AG04450 (cell line): ENCODE measurements around the gene TRIO. TPM values are rescaled to one million over a fixed set of nuclear protein-coding genes. Genes with fewer than 3 reads are reported as not detected.
A peak's percentile ranks its signal among the peaks of the same experiment; 100 is the strongest.

Experiments
- CTCF ChIA-PET: fragments of 300-600, 350-600 bp; formaldehyde crosslinking; extraction: SDS; loops from one replicate; lab custom pipeline; 2022; ENCODE audit warnings: antibody characterized with exemption, inconsistent platforms; lab: Charles Lee
- POLR2A ChIA-PET: fragments of 350-600 bp; formaldehyde crosslinking; extraction: SDS; loops from one replicate; lab custom pipeline; 2021; ENCODE audit warnings: antibody characterized with exemption, inconsistent platforms; lab: Yijun Ruan, JAX
- DNase-seq: peaks from one replicate; pipeline ENCODE4 v3.0.0-alpha.2; 2011; ENCODE audit warnings: low read depth, low spot score
- H3K27ac ChIP-seq: one replicate; pipeline ENCODE4 v1.5.1; 2012; ENCODE audit warnings: low read depth, low read length, control low read depth
- H3K27me3 ChIP-seq: one replicate; pipeline ENCODE4 v1.6.0; 2012; ENCODE audit warnings: low read length; ENCODE audit not compliant: control insufficient read depth, insufficient read depth
- H3K4me3 ChIP-seq: 2 replicates; pipeline ENCODE4 v1.5.1; 2011; ENCODE audit warnings: mild to moderate bottlenecking, low read depth, low read length, control low read depth
- H3K9me3 ChIP-seq: 2 replicates; pipeline ENCODE4 v1.5.1; 2012; ENCODE audit warnings: low read length; ENCODE audit not compliant: control insufficient read depth, insufficient read depth
- CTCF ChIP-seq: IDR thresholded peaks from 2 replicates; pipeline ENCODE4 v1.5.1; 2011; ENCODE audit warnings: low read depth, low read length, control low read depth, inconsistent platforms
- polyA plus RNA-seq: library from polyadenylated mRNA; depleted of rRNA; stranded (reverse); fragments of >200 nt; gene quantifications from 2 replicates; pipeline ENCODE4 v1.2.3, GENCODE V29; 2011

Gene TRIO
- polyA plus RNA-seq, 1 experiment, result 268 TPM

GRCh38 chr5:14417792-14418765, 274.9 kb downstream of the TRIO start:
- POLR2A ChIA-PET, result interaction anchor here (1.8 kb wide), 1 partner anchor 54 kb away, joined by 3 read pairs; no protein-coding TSS in a partner anchor
- Histone ChIP-seq H3K4me3 (no peak overlapping the region), H3K27me3 (no peaks in the 10 kb centered on the region), H3K9me3 (no peaks in the 10 kb centered on the region), H3K27ac (peak overlapping the region; percentile 25)
- no peak for TF ChIP-seq CTCF
- DNase-seq, result no peak
- CTCF ChIA-PET, result interaction anchor here (2.6 kb wide), 1 partner anchor 230 kb away, joined by 12 read pairs; no protein-coding TSS in a partner anchor

GRCh38 chr5:14419686-14420085, 276.5 kb downstream of the TRIO start:
- H3K27ac ChIP-seq, result no peak overlapping the region
- TF ChIP-seq CTCF, result no peak
- H3K9me3 ChIP-seq, result no peaks in the 10 kb centered on the region
- ChIA-PET POLR2A (no interaction called here), CTCF (no interaction called here)
- H3K4me3 ChIP-seq, result no peak overlapping the region
- DNase-seq, result no peak
- no peaks in the 10 kb centered on the region for H3K27me3 ChIP-seq

GRCh38 chr5:14420101-14420811, 277.1 kb downstream of the TRIO start:
- CTCF ChIA-PET, result no interaction called here

GRCh38 chr5:14421851-14422250, 278.7 kb downstream of the TRIO start:
- Histone ChIP-seq H3K9me3 (no peaks in the 10 kb centered on the region), H3K4me3 (no peak overlapping the region), H3K27ac (no peak overlapping the region), H3K27me3 (no peaks in the 10 kb centered on the region)
- CTCF ChIA-PET, result interaction anchor here (0.7 to 1.5 kb wide), 2 partner anchors 19 to 227 kb away, joined by 4 read pairs; no protein-coding TSS in a partner anchor
- POLR2A ChIA-PET, result no interaction called here
- no peak for DNase-seq
- no peak for TF ChIP-seq CTCF

More at GRCh38 chr5:14420101-14420811, 277.1 kb downstream of the TRIO start:
- TF ChIP-seq CTCF, result no peak
- H3K4me3 ChIP-seq, result no peak overlapping the region
- no peak for DNase-seq
- POLR2A ChIA-PET, result no interaction called here
- no peaks in the 10 kb centered on the region for H3K27me3 ChIP-seq
- H3K27ac ChIP-seq, result no peak overlapping the region
- no peaks in the 10 kb centered on the region for H3K9me3 ChIP-seq
